BJ (cell line): Measurements from ENCODE around the gene RAET1G. TPM values are rescaled to one million over a fixed set of nuclear protein-coding genes. Genes with fewer than 3 reads are reported as not detected.
"Not testable (repeated sequence)": the region's sequence is repeated elsewhere in the genome, so short reads cannot be mapped to it uniquely, and the experiment has no call there.

Experiments used
- CTCF ChIA-PET: fragments of 350-600 bp; formaldehyde crosslinking; extraction: SDS; loops from one replicate; lab custom pipeline; 2021; ENCODE audit warnings: antibody characterized with exemption, inconsistent platforms; lab: Yijun Ruan, JAX
- POLR2A ChIA-PET: fragments of 300-600 bp; sonication (Branson Sonifier 250); formaldehyde crosslinking; extraction: SDS; loops from one replicate; lab custom pipeline; 2021; ENCODE audit warnings: antibody characterized with exemption; lab: Charles Lee
- DNase-seq: peaks from one replicate; pipeline ENCODE4 v3.0.0-alpha.2; 2011; ENCODE audit warnings: low read depth
- H3K27me3 ChIP-seq: 2 replicates; pipeline ENCODE4 v1.6.0; 2011; ENCODE audit warnings: low read length; ENCODE audit not compliant: control insufficient read depth, insufficient read depth
- H3K36me3 ChIP-seq: 2 replicates; pipeline ENCODE4 v1.5.1; 2011; ENCODE audit warnings: low read length; ENCODE audit not compliant: control insufficient read depth, insufficient read depth
- H3K4me3 ChIP-seq: 2 replicates; pipeline ENCODE4 v1.5.1; 2011; ENCODE audit warnings: low read depth, mild to moderate bottlenecking, control low read depth, low read length
- CTCF ChIP-seq: IDR thresholded peaks from 2 replicates; pipeline ENCODE4 v1.5.1; 2011; ENCODE audit warnings: low read depth, mild to moderate bottlenecking, control low read depth, inconsistent platforms, low read length, moderate library complexity; ENCODE audit not compliant: insufficient read depth
- polyA plus RNA-seq: library from polyadenylated mRNA; depleted of rRNA; stranded (reverse); fragments of >200 nt; gene quantifications from 2 replicates; pipeline ENCODE4 v1.2.3, GENCODE V29; 2011

The RAET1G gene
- polyA plus RNA-seq, 1 experiment, result 1.1 TPM

GRCh38 chr6:149910721-149911151, 12.2 kb downstream of the RAET1G start:
- Histone ChIP-seq H3K36me3 (no peaks in the 10 kb centered on the region), H3K4me3 (no peak overlapping the region), H3K27me3 (peaks cover 7% of the 10 kb centered on the region)
- CTCF ChIA-PET, result no interaction called here
- POLR2A ChIA-PET, result no interaction called here
- DNase-seq, result no peak
- TF ChIP-seq CTCF, result no peak

GRCh38 chr6:149909701-149910470, 13.0 kb downstream of the RAET1G start:
- no peak for TF ChIP-seq CTCF
- ChIA-PET POLR2A (no interaction called here), CTCF (interaction anchor here (1.0 to 1.3 kb wide), 2 partner anchors 25 to 74 kb away, joined by 3 to 4 read pairs; no protein-coding TSS in a partner anchor)
- no peak overlapping the region for H3K4me3 ChIP-seq
- H3K36me3 ChIP-seq, result no peaks in the 10 kb centered on the region
- H3K27me3 ChIP-seq, result peaks cover 7% of the 10 kb centered on the region
- no peak for DNase-seq

GRCh38 chr6:149908480-149908879, 14.4 kb downstream of the RAET1G start:
- DNase-seq, CTCF ChIA-PET, POLR2A ChIA-PET, H3K27me3 ChIP-seq, H3K36me3 ChIP-seq, H3K4me3 ChIP-seq: not testable (repeated sequence)

GRCh38 chr6:149907317-149907716, 15.6 kb downstream of the RAET1G start:
- ChIA-PET POLR2A (no interaction called here), CTCF (interaction anchor here (2.5 kb wide), 1 partner anchor 72 kb away, joined by 7 read pairs; no protein-coding TSS in a partner anchor)
- Histone ChIP-seq H3K36me3 (no peaks in the 10 kb centered on the region), H3K27me3 (peaks cover 3% of the 10 kb centered on the region), H3K4me3 (no peak overlapping the region)
- no peak for TF ChIP-seq CTCF
- DNase-seq, result no peak

GRCh38 chr6:149906405-149906804, 16.5 kb downstream of the RAET1G start:
- Histone ChIP-seq H3K27me3 (peaks cover 3% of the 10 kb centered on the region), H3K36me3 (no peaks in the 10 kb centered on the region), H3K4me3 (no peak overlapping the region)
- no peak for TF ChIP-seq CTCF
- POLR2A ChIA-PET, result no interaction called here
- CTCF ChIA-PET, result interaction anchor here (0.6 to 2.5 kb wide), 4 partner anchors 10 to 307 kb away, joined by 3 to 7 read pairs (median 4); no protein-coding TSS in a partner anchor
- no peak for DNase-seq
